DOHH2 (cell line): Measurements from ENCODE around the gene ITGAX.

ENCODE experiments used
- H3F3A ChIP-seq: fragments of 200-600 bp; sonication (generic), shearing (Covaris generic); 2 replicates; pipeline ENCODE4 v1.6.0; 2016; ENCODE audit warnings: antibody characterized with exemption, mild to moderate bottlenecking; ENCODE audit not compliant: control insufficient read depth, insufficient read depth
- H3K27ac ChIP-seq: fragments of 200-600 bp; sonication (generic); 2 replicates; pipeline ENCODE4 v1.5.1; 2014; ENCODE audit warnings: low read depth, mild to moderate bottlenecking, low read length, moderate library complexity
- H3K27me3 ChIP-seq: fragments of 200-600 bp; sonication (generic); 2 replicates; pipeline ENCODE4 v1.6.1; 2014; ENCODE audit warnings: mild to moderate bottlenecking, low read length, mixed read lengths; ENCODE audit not compliant: control insufficient read depth
- H3K36me3 ChIP-seq: fragments of 200-600 bp; sonication (generic); 2 replicates; pipeline ENCODE4 v1.6.1; 2014; ENCODE audit warnings: mild to moderate bottlenecking, low read length, moderate library complexity, mixed read lengths; ENCODE audit not compliant: control insufficient read depth
- H3K4me1 ChIP-seq: fragments of 200-600 bp; sonication (generic); 2 replicates; pipeline ENCODE4 v1.6.1; 2014; ENCODE audit warnings: mild to moderate bottlenecking, low read length, mixed read lengths; ENCODE audit not compliant: control insufficient read depth
- H3K4me2 ChIP-seq: fragments of 200-600 bp; sonication (generic); 2 replicates; pipeline ENCODE4 v1.6.0; 2014; ENCODE audit warnings: mild to moderate bottlenecking, low read length, moderate library complexity
- H3K4me3 ChIP-seq: fragments of 200-600 bp; sonication (generic); 2 replicates; pipeline ENCODE4 v1.5.1; 2014; ENCODE audit warnings: mild to moderate bottlenecking, low read length, mixed read lengths
- H3K79me2 ChIP-seq: fragments of 200-600 bp; sonication (generic); 2 replicates; pipeline ENCODE4 v1.6.1; 2014; ENCODE audit warnings: mild to moderate bottlenecking, low read length, mixed read lengths; ENCODE audit not compliant: control insufficient read depth
- H3K9me2 ChIP-seq: fragments of 200-600 bp; sonication (generic); replicated peaks from 2 replicates; pipeline ENCODE4 v1.6.1; 2014; ENCODE audit warnings: mild to moderate bottlenecking, low read length, mixed read lengths; ENCODE audit not compliant: control insufficient read depth
- H3K9me3 ChIP-seq: fragments of 200-600 bp; sonication (generic); 2 replicates; pipeline ENCODE4 v1.6.1; 2014; ENCODE audit warnings: antibody characterized with exemption, low read length, mixed read lengths; ENCODE audit not compliant: control insufficient read depth, insufficient read depth
- H4K20me1 ChIP-seq: fragments of 200-600 bp; sonication (generic); 2 replicates; pipeline ENCODE4 v1.6.0; 2014; ENCODE audit warnings: low read depth, mild to moderate bottlenecking, antibody characterized with exemption, low read length, moderate library complexity; ENCODE audit not compliant: control insufficient read depth, insufficient read depth
- CTCF ChIP-seq: fragments of 200-600 bp; sonication (generic); IDR thresholded peaks from one replicate; pipeline ENCODE4 v1.5.1; 2014; ENCODE audit warnings: antibody characterized with exemption, mild to moderate bottlenecking, low read depth, low read length; ENCODE audit not compliant: poor library complexity, severe bottlenecking
- EZH2phosphoT487 ChIP-seq: fragments of 200-600 bp; sonication (generic); IDR thresholded peaks from 2 replicates; pipeline ENCODE4 v1.6.1; 2017; ENCODE audit warnings: borderline replicate concordance, mild to moderate bottlenecking, antibody characterized with exemption, low read length, moderate library complexity, mixed read lengths

Gene ITGAX

DNA sequence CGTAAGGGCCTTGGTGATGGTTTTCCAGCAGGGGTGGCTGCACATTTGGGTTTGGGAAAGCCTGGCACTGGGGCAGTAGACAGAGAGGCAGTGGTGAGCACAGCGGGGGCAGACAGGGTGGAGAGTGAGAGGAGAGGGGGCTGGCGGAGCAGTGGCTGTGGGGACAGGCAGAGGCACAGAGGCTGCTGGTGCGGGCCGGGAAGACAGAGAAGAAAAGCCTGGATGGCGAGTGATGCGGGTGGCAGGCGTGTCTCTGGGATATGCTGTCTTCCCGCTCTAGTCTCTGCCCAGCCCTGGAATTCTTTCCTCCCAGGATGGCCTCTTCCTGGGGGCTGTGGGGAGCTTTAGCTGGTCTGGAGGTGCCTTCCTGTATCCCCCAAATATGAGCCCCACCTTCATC, 55.1 kb downstream of the ITGAX start:
- Histone ChIP-seq H3F3A (no peaks in the 10 kb centered on the region), H3K9me2 (no peaks in the 10 kb centered on the region), H4K20me1 (no peaks in the 10 kb centered on the region), H3K27me3 (no peaks in the 10 kb centered on the region), H3K4me2 (no peak overlapping the region), H3K27ac (no peak overlapping the region), H3K4me3 (no peak overlapping the region), H3K36me3 (no peaks in the 10 kb centered on the region), H3K4me1 (no peaks in the 10 kb centered on the region; the same call in 1 of the 2 replicates), H3K9me3 (no peaks in the 10 kb centered on the region), H3K79me2 (no peaks in the 10 kb centered on the region)
- TF ChIP-seq CTCF (no peak), EZH2phosphoT487 (no peak)

- Histone ChIP-seq H3K79me2 (no peaks in the 10 kb centered on the region), H4K20me1 (no peaks in the 10 kb centered on the region), H3K27me3 (no peaks in the 10 kb centered on the region), H3K9me2 (no peaks in the 10 kb centered on the region), H3F3A (no peaks in the 10 kb centered on the region), H3K9me3 (no peaks in the 10 kb centered on the region), H3K4me2 (no peak overlapping the region), H3K4me1 (no peaks in the 10 kb centered on the region; the same call in 1 of the 2 replicates), H3K36me3 (no peaks in the 10 kb centered on the region), H3K27ac (no peak overlapping the region), H3K4me3 (no peak overlapping the region)
- TF ChIP-seq EZH2phosphoT487 (no peak), CTCF (no peak)
Measured at GRCh38 chr16:31411024-31411844, 56.3 kb downstream of the ITGAX start.

GRCh38 chr16:31412750-31413149, 57.8 kb downstream of the ITGAX start:
- Histone ChIP-seq H3K4me3 (no peak overlapping the region), H3K27me3 (no peaks in the 10 kb centered on the region), H3K4me2 (no peak overlapping the region), H3K27ac (no peak overlapping the region), H3K36me3 (no peaks in the 10 kb centered on the region), H3K79me2 (no peaks in the 10 kb centered on the region), H3K9me3 (no peaks in the 10 kb centered on the region), H3K9me2 (no peaks in the 10 kb centered on the region), H4K20me1 (no peaks in the 10 kb centered on the region), H3K4me1 (no peaks in the 10 kb centered on the region; the same call in 1 of the 2 replicates), H3F3A (no peaks in the 10 kb centered on the region)
- no peak for TF ChIP-seq CTCF
- TF ChIP-seq EZH2phosphoT487 = no peak
